Measurements from ENCODE around the gene AMMECR1L.
"Not testable (repeated sequence)": the region's sequence is repeated elsewhere in the genome, so short reads cannot be mapped to it uniquely, and the experiment has no call there.

The AMMECR1L gene

GRCh38 chr2:127887776-127888130, 2.0 kb upstream of the AMMECR1L start:
- no peak for DNase-seq (ENCODE audit: low spot score)
- in situ Hi-C loops (cut with MboI; ENCODE audit: low sequenced_read_pairs, unreplicated experiment), result no loop called here
- no peak for TF ChIP-seq CTCF (IDR thresholded peaks at IDR 0.05; ENCODE audit: borderline replicate concordance, control extremely low read depth, extremely low read depth, insufficient read depth, missing control alignments)

GRCh38 chr2:127887082-127887775, 1.5 kb upstream of the AMMECR1L start:
- in situ Hi-C loops (cut with MboI; ENCODE audit: low sequenced_read_pairs, unreplicated experiment), result no loop called here
- TF ChIP-seq CTCF (IDR thresholded peaks at IDR 0.05; ENCODE audit: borderline replicate concordance, control extremely low read depth, extremely low read depth, insufficient read depth, missing control alignments), result no peak
- DNase-seq (ENCODE audit: low spot score), result no peak

- in situ Hi-C loops (cut with MboI; ENCODE audit: low sequenced_read_pairs, unreplicated experiment); DNase-seq (ENCODE audit: low spot score): not testable (repeated sequence)
Measured at GRCh38 chr2:127886593-127886935, 808 bp upstream of the AMMECR1L start.

- in situ Hi-C loops (cut with MboI; ENCODE audit: low sequenced_read_pairs, unreplicated experiment); DNase-seq (ENCODE audit: low spot score): not testable (repeated sequence)
Measured at GRCh38 chr2:127884861-127885740, 655 bp downstream of the AMMECR1L start.

- in situ Hi-C loops (cut with MboI; ENCODE audit: low sequenced_read_pairs, unreplicated experiment), result no loop called here
- DNase-seq (ENCODE audit: low spot score), result no peak
- TF ChIP-seq CTCF (IDR thresholded peaks at IDR 0.05; ENCODE audit: borderline replicate concordance, control extremely low read depth, extremely low read depth, insufficient read depth, missing control alignments), result no peak
Measured at GRCh38 chr2:127884436-127884835, 1.3 kb downstream of the AMMECR1L start.

- in situ Hi-C loops (cut with MboI; ENCODE audit: low sequenced_read_pairs, unreplicated experiment), result no loop called here
- no peak for TF ChIP-seq CTCF (IDR thresholded peaks at IDR 0.05; ENCODE audit: borderline replicate concordance, control extremely low read depth, extremely low read depth, insufficient read depth, missing control alignments)
- DNase-seq (ENCODE audit: low spot score), result no peak
Measured at GRCh38 chr2:127879899-127880298, 5.9 kb downstream of the AMMECR1L start.

GRCh38 chr2:127877626-127878025, 8.1 kb downstream of the AMMECR1L start:
- no peak for DNase-seq (ENCODE audit: low spot score)
- TF ChIP-seq CTCF (IDR thresholded peaks at IDR 0.05; ENCODE audit: borderline replicate concordance, control extremely low read depth, extremely low read depth, insufficient read depth, missing control alignments), result no peak
- in situ Hi-C loops (cut with MboI; ENCODE audit: low sequenced_read_pairs, unreplicated experiment), result no loop called here

Data from GM13976 (cell line).